Gastroesophageal sphincter (tissue), 3 donors: ENCODE measurements around the gene EHMT2.

Experiments used
- CTCF ChIP-seq, 4 experiments: fragments of 200-600 bp in 2 of 4; fragments of 450-650 bp in 2 of 4; sonication (generic) in 1 of 4; IDR thresholded peaks; one replicate each; pipeline ENCODE4 v1.5.1; 2017 to 2019; ENCODE audit warnings: antibody characterized with exemption in 4 of 4, mild to moderate bottlenecking in 2 of 4, moderate library complexity in 2 of 4
- EP300 ChIP-seq: sonication (generic); formaldehyde crosslinking; IDR thresholded peaks from one replicate; pipeline ENCODE4 v1.6.1; 2017; ENCODE audit warnings: antibody characterized with exemption, mild to moderate bottlenecking
- POLR2A ChIP-seq, 2 donors: fragments of 450-650 bp; IDR thresholded peaks; one replicate each; pipeline ENCODE4 v1.6.1; 2017; ENCODE audit warnings: antibody characterized with exemption in 2 of 2, mild to moderate bottlenecking in 2 of 2, moderate library complexity in 1 of 2
- POLR2AphosphoS5 ChIP-seq: sonication (generic); formaldehyde crosslinking; IDR thresholded peaks from one replicate; pipeline ENCODE4 v1.6.1; 2017; ENCODE audit warnings: antibody characterized with exemption

- TF ChIP-seq CTCF (IDR thresholded peaks at IDR 0.05) (no peak), POLR2A (IDR thresholded peaks at IDR 0.05) (no peak), POLR2AphosphoS5 (no peak), EP300 (no peak)
Observed at GRCh38 chr6:31919624-31920303, 22.3 kb upstream of the EHMT2 start.
